Erythroblast (primary cell): ENCODE results near the gene SS18.

ENCODE experiments used
- DNase-seq, 2 experiments: peaks; one replicate each; lab custom pipeline; 2025; lab: John Stamatoyannopoulos, UW
- GATA1 ChIP-seq: IDR thresholded peaks from 2 replicates; pipeline ENCODE4 v1.6.1; 2011; ENCODE audit warnings: low read depth, mild to moderate bottlenecking, control low read depth, low read length, moderate library complexity
- POLR2A ChIP-seq: IDR thresholded peaks from 2 replicates; pipeline ENCODE4 v1.6.1; 2011; ENCODE audit warnings: mild to moderate bottlenecking, low read length

Gene SS18

DNA sequence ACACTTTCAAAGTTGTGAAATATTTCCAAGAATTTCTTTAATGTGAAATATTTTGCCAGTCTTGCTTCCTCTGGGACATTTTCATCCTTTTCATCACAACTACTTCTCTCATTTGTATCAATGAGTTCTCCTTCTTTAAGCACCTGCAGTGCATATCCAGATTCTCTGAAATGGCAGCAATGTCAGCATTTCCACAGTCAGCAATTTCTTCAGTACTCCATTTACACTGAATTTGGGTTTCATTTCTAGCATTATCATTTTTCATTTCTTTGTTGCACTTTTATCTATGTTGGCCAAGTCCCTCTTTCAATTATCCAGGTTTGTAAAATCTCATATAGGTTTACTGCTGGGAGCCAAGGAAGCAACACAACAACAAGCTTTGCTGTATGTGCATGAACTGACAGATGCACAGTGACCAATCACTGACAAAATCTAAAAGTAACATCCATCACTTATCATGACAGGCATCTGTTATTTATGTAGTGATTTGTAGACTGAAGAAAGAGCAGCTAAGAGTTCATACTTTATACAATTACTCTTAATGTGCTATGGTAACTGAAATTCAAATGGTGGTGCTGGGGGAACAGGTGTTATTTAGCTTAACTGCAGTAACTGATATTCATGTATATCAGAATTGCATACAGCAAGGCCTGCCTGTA, 43.9 kb downstream of the SS18 start:
- no peak for TF ChIP-seq GATA1
- no peak for DNase-seq

DNA sequence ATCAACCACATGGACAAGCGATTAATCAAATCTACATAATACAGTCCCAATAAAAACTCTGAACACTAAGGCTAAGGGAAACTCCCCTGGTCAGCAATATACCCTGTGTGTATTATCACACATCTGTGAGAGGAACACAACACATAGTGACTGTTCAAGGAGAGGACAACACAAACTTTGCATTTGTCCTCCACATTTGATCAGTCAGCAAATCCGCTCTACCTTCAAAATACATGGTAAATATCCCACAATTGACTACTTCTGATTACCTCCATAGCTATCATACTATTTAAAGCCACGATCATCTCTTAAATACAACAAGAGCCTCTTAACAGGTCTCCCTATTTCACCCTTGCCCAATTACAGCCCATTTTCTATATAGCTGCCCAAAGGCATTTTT, 45.6 kb downstream of the SS18 start:
- TF ChIP-seq POLR2A (no peak), GATA1 (no peak)

DNA sequence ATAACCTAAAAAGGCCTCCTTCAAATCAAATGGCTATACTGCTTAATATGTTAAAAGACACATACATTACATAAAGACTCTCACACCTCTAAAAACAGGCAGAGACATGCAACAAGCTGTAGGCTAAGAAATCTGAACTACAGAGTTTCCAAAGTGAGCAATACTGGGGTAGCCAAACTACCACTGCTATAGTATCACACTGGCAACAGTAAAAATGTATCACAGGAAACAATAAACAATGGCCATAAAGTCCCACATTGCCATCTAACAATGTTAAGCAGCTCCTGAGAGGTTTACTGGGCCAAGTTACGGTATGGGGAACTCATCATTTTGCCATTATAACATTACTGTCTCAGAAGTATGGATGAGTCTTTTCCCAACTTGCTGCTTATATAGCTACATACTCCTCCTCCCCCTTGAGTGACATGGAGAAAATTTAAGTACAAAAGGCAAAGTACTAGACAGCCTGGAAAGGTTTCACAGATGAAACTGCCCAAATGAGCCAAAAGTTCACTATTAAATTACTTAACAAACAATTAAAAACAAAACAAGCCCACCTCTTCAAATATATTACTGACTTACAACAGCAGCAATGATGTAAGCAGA, 50.3 kb downstream of the SS18 start:
- DNase-seq: peak in 1 of 2 experiments; percentile 11
- TF ChIP-seq GATA1 (no peak), POLR2A (no peak)

More for the DNA sequence above, 45.6 kb downstream of the SS18 start:
- no peak for DNase-seq

DNA sequence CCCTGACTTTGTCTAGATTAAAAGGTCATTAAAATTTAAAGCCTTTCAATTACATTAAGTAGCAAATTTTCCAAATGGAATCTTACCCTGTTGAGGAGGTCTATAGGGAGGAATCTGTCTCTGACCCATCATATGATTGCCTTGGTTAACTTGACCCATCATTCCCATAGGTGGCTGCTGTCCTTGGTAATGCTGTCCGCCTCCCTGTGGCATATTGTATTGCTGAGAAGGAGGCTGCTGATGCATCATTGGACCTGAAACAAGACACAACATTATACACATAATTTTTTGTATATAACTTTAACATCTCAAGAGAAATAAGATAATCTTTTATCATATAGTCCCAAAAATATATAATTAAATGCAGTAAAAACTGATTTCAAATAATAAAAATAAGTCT, 51.2 kb downstream of the SS18 start:
- TF ChIP-seq GATA1 (no peak), POLR2A (no peak)
- no peak for DNase-seq

DNA sequence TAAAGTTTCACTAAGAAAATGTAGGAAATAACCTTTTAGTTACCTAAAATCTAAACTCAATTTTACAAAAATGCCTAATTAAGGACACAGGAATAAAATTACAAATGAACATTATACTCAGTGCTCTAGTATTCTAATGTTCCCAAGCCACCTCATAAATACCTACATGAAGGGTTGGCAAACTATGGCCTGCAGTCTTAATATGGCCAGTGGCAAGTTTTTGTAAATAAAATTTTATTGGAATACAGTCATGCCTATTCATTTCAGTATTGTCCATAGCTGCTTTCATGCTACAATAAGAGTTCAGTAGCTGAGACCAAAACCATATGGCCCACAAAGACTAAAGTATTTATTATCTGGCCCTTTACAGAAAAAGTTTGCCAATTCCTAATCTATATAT, 53.8 kb downstream of the SS18 start:
- TF ChIP-seq GATA1 (no peak), POLR2A (no peak)

DNA sequence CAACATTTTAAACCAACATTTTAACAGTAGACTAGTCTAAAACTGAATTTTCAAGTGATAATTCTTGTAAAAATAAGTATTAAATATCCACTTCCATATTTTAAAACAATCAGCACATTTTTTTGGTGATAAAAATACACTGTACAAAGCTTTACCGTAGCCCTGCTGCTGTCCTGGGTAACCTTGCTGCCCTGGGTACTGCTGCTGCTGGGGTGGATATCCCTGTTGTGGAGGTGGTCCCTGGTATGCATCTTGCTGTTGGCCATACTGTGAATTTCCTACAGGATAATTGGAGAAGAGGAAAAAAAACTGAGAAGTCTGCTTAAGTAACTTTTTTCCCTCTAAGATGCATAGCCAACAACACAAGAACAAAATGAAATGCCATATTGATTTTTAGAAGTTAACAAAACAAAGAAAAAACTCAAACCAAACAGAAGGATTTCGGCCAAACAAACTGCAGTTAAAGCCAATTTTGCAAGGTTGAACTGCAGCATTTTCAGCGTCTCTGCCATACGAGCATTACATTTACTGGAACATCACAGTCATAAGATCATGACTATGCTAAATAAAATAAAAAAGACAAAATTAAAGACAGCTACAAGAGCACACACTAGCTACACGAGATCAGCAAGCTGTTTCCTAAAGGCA, 55.4 kb downstream of the SS18 start:
- TF ChIP-seq POLR2A: no peak
- TF ChIP-seq GATA1: no peak
- DNase-seq: no peak

More for the DNA sequence above, 53.8 kb downstream of the SS18 start:
- no peak for DNase-seq

DNA sequence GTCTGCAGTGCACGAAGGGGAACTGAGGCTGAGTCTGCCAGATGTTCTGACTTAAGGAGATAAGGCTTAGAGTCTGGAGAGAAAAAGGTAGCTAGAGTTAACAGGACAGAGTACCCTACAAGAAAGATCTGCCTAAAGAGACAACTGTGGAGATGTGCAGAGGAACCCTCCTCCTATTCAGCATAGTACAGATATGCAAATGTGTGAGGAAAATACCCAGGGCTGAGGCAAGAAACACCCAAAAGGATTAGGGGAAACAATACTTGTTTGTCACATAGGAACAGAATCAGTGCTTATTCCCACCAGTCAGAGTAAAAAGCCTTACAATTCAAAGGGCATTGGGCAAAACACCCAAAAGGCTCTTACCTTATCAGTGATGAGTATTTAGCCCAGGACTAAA, 67.8 kb downstream of the SS18 start:
- DNase-seq: no peak
- TF ChIP-seq GATA1: no peak
- TF ChIP-seq POLR2A: no peak

DNA sequence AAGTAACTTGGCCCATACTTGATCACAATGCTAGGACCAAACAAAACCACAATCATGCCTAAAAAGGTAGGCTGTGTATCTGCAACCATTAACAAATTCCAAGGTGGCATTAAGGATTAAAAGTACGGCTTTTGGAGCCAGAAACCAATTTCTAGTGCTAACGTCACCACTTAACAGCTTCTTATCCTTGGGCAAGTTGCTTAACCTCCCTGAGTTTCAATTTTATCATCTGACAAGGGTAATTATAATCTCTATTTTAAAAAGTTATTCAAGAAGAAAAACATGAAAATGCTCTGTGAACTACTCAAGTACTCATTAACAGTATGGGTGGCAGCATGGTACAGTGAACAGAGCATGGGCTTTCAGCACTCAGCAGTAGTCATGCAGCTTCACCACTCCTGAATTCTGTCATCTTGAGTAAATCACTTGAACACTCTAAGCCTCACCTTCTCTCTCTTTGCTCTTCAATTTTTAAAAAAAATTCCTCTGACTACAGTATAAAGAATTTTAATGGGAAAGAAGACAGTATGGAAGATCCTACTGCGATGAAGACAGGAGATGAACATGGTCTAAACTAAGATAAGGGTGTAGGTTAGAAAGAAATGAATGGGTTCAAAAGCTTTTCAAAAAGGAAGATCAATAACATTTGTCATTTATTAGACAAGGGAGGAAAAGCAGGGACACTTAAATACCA, 69.2 kb downstream of the SS18 start:
- TF ChIP-seq POLR2A (no peak), GATA1 (no peak)
- no peak for DNase-seq

DNA sequence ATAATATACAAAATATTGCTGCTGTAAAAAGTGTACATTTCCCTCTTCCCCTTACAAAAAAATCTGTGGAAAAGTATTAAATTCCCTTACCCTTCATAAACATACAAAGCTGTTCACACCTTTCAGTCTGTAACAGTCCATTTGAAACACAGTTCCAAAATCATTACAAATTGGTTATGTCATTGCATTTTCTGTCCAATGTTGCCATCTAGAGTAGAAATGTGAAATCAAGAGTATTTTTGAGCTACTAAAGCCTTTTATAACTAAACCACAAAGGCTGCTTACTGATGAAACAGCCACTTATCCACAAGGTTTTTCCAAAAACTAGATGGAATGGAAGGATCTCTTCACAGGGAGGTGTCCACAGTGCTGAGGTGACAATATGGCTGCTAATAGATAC, 72.5 kb downstream of the SS18 start:
- TF ChIP-seq GATA1 (no peak), POLR2A (no peak)
- DNase-seq: peak; percentile 52 to 54

DNA sequence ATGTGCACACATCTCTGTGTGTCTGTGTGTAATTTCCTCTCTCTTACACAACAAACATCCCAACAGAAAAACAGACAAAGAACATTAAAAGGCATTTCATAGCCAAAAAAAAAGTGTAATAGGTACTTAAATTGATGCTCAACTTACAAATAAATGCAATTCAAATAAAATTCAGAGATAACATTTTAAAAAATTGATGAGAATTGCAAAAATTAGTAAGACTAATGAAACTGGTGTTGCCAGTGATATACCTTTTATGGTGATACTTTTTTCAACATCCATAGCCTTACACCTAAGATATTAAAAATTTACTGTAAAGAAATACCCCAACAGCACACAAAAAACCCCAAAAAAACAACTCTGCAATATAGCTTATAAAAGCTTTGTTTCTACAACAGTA, 76.0 kb downstream of the SS18 start:
- DNase-seq: no peak
- no peak for TF ChIP-seq POLR2A
- TF ChIP-seq GATA1: no peak

DNA sequence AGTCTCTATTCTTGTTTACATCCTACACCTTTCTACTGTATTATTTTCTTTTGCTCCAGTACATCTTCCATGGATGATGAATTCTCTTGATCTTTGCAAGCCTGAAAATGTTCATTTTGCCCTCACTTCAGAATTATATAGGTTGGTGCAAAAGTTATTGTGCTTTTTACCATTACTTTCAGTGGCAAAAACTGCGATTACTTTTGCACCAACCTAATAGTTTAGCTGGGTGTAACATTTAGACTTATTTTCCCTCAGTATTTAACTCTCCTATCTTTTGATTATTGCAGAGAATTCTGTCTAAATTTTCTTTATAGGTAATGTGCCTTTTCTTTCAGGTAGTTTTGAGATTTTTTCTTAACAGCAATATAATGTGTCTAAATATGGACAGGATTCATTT, 81.8 kb downstream of the SS18 start:
- TF ChIP-seq POLR2A (no peak), GATA1 (no peak)

DNA sequence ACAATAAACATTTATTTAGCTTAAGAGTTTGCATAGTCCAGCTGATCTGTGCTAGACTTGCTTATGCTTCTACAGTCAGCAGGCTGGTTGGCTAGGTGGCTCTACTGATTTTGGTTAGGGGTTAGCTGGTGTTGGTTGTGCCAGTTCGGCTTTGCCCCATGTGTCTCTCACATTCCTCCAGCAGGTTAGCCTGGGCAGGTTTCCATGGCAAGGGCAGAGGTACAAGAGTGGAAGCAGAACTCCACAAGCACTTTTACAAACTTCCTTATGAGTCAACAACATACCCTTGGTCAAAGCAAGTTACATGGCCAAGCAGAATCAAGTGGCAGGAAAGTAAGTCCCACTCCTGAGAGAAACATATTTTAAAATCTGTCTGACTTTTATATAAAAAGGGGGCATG, 82.3 kb downstream of the SS18 start:
- TF ChIP-seq POLR2A: no peak
- TF ChIP-seq GATA1: no peak
- DNase-seq: no peak

More for the DNA sequence above, 81.8 kb downstream of the SS18 start:
- DNase-seq: peak in 1 of 2 experiments; percentile 27

DNA sequence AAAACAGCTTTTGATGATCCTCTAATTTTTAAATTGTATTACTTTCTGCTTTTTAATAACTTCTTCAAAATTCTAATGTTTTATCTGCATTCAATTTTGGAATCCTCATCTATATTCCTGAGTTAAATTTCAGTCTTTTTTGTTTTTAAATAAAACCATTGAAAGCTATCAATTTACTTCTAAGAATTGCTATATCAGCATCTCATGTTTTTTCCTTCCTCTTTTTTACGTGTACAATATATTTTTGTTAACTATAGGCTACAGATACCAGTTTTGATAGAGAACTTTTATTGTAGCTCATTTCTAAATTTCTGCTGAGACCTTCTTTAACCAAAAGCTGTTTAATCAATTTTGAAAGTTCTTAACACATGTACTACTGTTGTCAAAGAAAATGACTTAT, 84.5 kb downstream of the SS18 start:
- DNase-seq: no peak
- TF ChIP-seq GATA1: no peak
- TF ChIP-seq POLR2A: no peak

DNA sequence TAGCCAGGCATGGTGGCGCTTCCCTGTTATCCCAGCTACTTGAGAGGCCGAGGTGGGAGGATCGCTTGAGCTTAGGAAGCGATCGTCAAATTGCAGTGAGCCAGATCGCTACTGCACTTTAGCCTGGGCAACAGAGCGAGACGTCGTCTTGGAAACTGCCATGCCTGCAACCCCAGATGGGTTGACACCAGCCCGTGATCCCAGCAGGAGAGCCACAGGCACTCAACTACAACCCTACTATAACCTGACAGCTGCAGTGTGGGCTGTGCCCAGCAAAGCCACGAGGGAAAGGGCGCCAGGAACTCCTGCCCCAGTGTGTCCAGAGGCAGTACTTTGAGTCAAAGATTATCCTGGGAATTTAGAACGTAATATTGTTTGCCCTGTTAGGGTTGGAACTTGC, 85.6 kb downstream of the SS18 start:
- DNase-seq: no peak
- no peak for TF ChIP-seq POLR2A
- no peak for TF ChIP-seq GATA1

DNA sequence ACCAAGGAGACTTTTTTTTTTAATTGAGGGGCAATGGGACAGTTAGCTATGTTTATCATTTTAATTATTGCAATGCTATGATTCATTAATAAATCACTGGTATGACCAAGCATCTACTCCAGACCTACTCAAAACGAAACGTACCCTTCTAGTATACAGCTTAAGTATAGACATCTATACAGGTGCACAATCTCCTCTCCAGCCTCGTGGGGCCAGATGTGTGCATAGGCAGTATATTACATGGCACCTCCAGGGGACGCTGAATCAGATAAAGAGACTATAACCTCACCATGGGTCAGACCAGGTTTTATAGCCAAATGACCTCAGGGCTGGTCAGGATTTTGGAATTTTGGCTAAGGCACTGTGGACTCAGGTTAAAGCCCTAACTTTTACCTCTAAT, 86.6 kb downstream of the SS18 start:
- TF ChIP-seq POLR2A (no peak), GATA1 (no peak)

More for the DNA sequence above, 86.6 kb downstream of the SS18 start:
- DNase-seq: no peak
